ENCODE measurements around the gene RNF167. TPM values are rescaled to one million over a fixed set of nuclear protein-coding genes. Genes with fewer than 3 reads are reported as not detected.
A peak's percentile ranks its signal among the peaks of the same experiment; 100 is the strongest.

The RNF167 gene
- total RNA-seq, 2 donors from 2014 or later: 66.9 to 68.6 TPM

GRCh38 chr17:4935650-4936049 lies 4.4 kb upstream of the RNF167 start:
- no peak for DNase-seq (ENCODE audit: low spot score)
- Histone ChIP-seq H3K27me3 (no peaks in the 10 kb centered on the region), H3K4me1 (peaks cover 3 to 33% of the 10 kb centered on the region in 2 donors), H3K27ac (no peak overlapping the region), H3K36me3 (peaks cover 20% of the 10 kb centered on the region), H3K4me3 (no peak overlapping the region), H3K9me3 (no peaks in the 10 kb centered on the region)
- TF ChIP-seq, protein P1, sequence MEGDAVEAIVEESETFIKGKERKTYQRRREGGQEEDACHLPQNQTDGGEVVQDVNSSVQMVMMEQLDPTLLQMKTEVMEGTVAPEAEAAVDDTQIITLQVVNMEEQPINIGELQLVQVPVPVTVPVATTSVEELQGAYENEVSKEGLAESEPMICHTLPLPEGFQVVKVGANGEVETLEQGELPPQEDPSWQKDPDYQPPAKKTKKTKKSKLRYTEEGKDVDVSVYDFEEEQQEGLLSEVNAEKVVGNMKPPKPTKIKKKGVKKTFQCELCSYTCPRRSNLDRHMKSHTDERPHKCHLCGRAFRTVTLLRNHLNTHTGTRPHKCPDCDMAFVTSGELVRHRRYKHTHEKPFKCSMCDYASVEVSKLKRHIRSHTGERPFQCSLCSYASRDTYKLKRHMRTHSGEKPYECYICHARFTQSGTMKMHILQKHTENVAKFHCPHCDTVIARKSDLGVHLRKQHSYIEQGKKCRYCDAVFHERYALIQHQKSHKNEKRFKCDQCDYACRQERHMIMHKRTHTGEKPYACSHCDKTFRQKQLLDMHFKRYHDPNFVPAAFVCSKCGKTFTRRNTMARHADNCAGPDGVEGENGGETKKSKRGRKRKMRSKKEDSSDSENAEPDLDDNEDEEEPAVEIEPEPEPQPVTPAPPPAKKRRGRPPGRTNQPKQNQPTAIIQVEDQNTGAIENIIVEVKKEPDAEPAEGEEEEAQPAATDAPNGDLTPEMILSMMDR (IDR thresholded peaks at IDR 0.05): no peak

- no peak for DNase-seq (ENCODE audit: low spot score)
- Histone ChIP-seq H3K4me3 (no peak overlapping the region), H3K36me3 (peaks cover 20% of the 10 kb centered on the region), H3K27me3 (no peaks in the 10 kb centered on the region), H3K4me1 (peaks cover 3 to 41% of the 10 kb centered on the region in 2 donors), H3K9me3 (no peaks in the 10 kb centered on the region), H3K27ac (no peak overlapping the region)
- TF ChIP-seq, protein P1 (IDR thresholded peaks at IDR 0.05): no peak
Observed at GRCh38 chr17:4936436-4936835, 3.6 kb upstream of the RNF167 start.

DNA sequence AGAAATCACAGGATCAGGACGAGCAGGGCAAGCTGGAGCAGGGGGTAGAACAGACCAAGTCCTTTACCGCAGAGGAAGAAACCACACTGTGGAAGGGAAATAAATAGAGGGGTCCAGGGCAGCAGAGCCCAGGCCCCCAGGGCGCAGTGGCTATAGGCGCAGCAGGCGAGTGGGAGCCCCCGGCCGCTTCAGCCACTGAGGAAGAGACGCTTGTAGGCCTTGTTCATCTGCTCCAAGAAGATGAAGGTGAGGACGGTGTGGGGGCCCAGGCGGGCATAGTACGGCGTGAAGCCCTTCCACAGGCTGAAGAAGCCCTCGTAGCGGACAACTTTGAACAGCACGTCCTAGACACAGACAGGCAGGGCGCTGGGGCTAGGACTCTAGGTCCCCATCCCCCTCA lies 2.5 kb upstream of the RNF167 start:
- DNase-seq (ENCODE audit: low spot score): no peak
- H3K27ac ChIP-seq: peak overlapping the region in 1 of 2 donors; percentile 96

DNA sequence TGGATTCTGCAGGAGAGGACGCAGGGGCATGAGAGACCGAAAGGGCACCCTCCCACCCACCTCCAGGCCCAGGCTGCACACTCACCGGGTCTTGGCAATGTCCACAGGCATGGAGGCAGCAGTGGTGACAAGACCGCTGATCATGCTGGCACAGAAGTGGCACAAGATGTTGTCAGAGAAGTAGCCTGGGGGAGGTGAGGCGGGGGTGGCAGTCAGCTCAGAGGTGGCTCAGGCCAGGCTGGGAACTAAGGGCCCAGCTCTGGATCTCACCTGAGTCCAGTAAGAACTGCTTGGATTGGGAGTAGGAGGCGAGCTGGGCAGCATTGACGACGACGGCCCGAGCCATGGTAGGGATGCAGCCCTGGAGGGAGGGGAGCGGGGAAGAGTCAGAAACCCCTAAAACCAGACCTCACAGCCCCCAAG lies 2.0 kb upstream of the RNF167 start:
- peak overlapping the region; percentile 92 to 96 for H3K27ac ChIP-seq
- no peaks in the 10 kb centered on the region for H3K27me3 ChIP-seq
- H3K9me3 ChIP-seq: no peaks in the 10 kb centered on the region
- DNase-seq (ENCODE audit: low spot score): no peak
- H3K4me1 ChIP-seq: peaks cover 3 to 51% of the 10 kb centered on the region in 2 donors
- no peak overlapping the region for H3K4me3 ChIP-seq
- H3K36me3 ChIP-seq: peaks cover 34% of the 10 kb centered on the region
- TF ChIP-seq, protein P1 (IDR thresholded peaks at IDR 0.05): no peak

More for the DNA sequence above, 2.5 kb upstream of the RNF167 start:
- Histone ChIP-seq H3K27me3 (no peaks in the 10 kb centered on the region), H3K4me3 (no peak overlapping the region), H3K36me3 (peaks cover 28% of the 10 kb centered on the region), H3K9me3 (no peaks in the 10 kb centered on the region), H3K4me1 (peaks cover 3 to 51% of the 10 kb centered on the region in 2 donors)
- TF ChIP-seq, protein P1 (IDR thresholded peaks at IDR 0.05): no peak

GRCh38 chr17:4938688-4939545 lies 1.2 kb upstream of the RNF167 start:
- Histone ChIP-seq H3K27ac (peak overlapping the region; percentile 92 to 96), H3K36me3 (peaks cover 41% of the 10 kb centered on the region), H3K27me3 (no peaks in the 10 kb centered on the region), H3K4me3 (peak overlapping the region; percentile 91), H3K4me1 (peaks cover 3 to 51% of the 10 kb centered on the region in 2 donors), H3K9me3 (no peaks in the 10 kb centered on the region)
- TF ChIP-seq, protein P1 (IDR thresholded peaks at IDR 0.05): no peak
- DNase-seq (ENCODE audit: low spot score): no peak
